Fibroblast of lung (primary cell): ENCODE results near the gene CSNK1E. TPM values are rescaled to one million over a fixed set of nuclear protein-coding genes. Genes with fewer than 3 reads are reported as not detected.
A peak's percentile ranks its signal among the peaks of the same experiment; 100 is the strongest.

ENCODE experiments used
- DNase-seq, 2 donors: peaks; one replicate each; pipeline versions ENCODE4 v3.0.0 to v3.0.0-alpha.2; 2010; ENCODE audit warnings: low read depth in 2 of 2
- H2AFZ ChIP-seq: 2 replicates; pipeline ENCODE4 v1.5.1; 2012; ENCODE audit warnings: low read length, control low read depth, inconsistent platforms
- H3K27ac ChIP-seq: 2 replicates; pipeline ENCODE4 v1.5.1; 2011; ENCODE audit warnings: low read length, control low read depth; ENCODE audit not compliant: insufficient read depth
- H3K27me3 ChIP-seq: 2 replicates; pipeline ENCODE4 v1.5.1; 2011; ENCODE audit warnings: mild to moderate bottlenecking, low read length; ENCODE audit not compliant: control insufficient read depth, insufficient read depth
- H3K36me3 ChIP-seq: 2 replicates; pipeline ENCODE4 v1.5.1; 2011; ENCODE audit warnings: low read length; ENCODE audit not compliant: control insufficient read depth, insufficient read depth
- H3K4me1 ChIP-seq: 2 replicates; pipeline ENCODE4 v1.5.1; 2011; ENCODE audit warnings: low read length; ENCODE audit not compliant: control insufficient read depth, insufficient read depth; ENCODE audit errors: extremely low read depth
- H3K4me2 ChIP-seq: 2 replicates; pipeline ENCODE4 v1.5.1; 2011; ENCODE audit warnings: low read length, control low read depth; ENCODE audit not compliant: insufficient read depth; ENCODE audit errors: extremely low read depth
- H3K4me3 ChIP-seq, 4 experiments: fragments of 200-600 bp in 1 of 4; sonication (generic) in 1 of 4; replicated peaks in 1 of 4; 2 replicates each; pipeline ENCODE4 v1.5.1; 2011 to 2016; ENCODE audit warnings: low read length in 4 of 4, low read depth in 3 of 4, mild to moderate bottlenecking in 3 of 4, control low read depth in 2 of 4, inconsistent platforms in 1 of 4, mixed read lengths in 1 of 4; ENCODE audit not compliant: insufficient read depth in 1 of 4; ENCODE audit errors: control extremely low read depth in 1 of 4
- H3K79me2 ChIP-seq: 2 replicates; pipeline ENCODE4 v1.5.1; 2012; ENCODE audit warnings: mild to moderate bottlenecking, low read length, inconsistent platforms; ENCODE audit not compliant: control insufficient read depth, insufficient read depth
- H3K9ac ChIP-seq: 2 replicates; pipeline ENCODE4 v1.5.1; 2011; ENCODE audit warnings: mild to moderate bottlenecking, low read length, control low read depth; ENCODE audit not compliant: insufficient read depth
- H3K9me3 ChIP-seq: 2 replicates; pipeline ENCODE4 v1.5.1; 2012; ENCODE audit warnings: low read depth, low read length; ENCODE audit not compliant: control insufficient read depth, insufficient read depth
- H4K20me1 ChIP-seq: 2 replicates; pipeline ENCODE4 v1.5.1; 2011; ENCODE audit warnings: low read length; ENCODE audit not compliant: control insufficient read depth, insufficient read depth; ENCODE audit errors: extremely low read depth
- EZH2 ChIP-seq: IDR thresholded peaks from 2 replicates; pipeline ENCODE4 v1.5.1; 2012; ENCODE audit warnings: low read length, control low read depth, mild to moderate bottlenecking; ENCODE audit errors: missing control alignments
- polyA plus RNA-seq, 2 donors: library from polyadenylated mRNA; depleted of rRNA in 1 of 2; stranded (reverse) in 1 of 2; unstranded in 1 of 2; fragments of >200 nt; gene quantifications; 2 replicates each; pipeline ENCODE4 v1.2.1, GENCODE V29; 2011 to 2012; ENCODE audit warnings: missing spikeins in 1 of 2
- total RNA-seq: library from RNA; depleted of rRNA; stranded (reverse); fragments of >200 nt; gene quantifications from 2 replicates; pipeline ENCODE4 v1.2.1, GENCODE V29; 2014
- TF ChIP-seq, protein P1 (sequence below), 2 donors: IDR thresholded peaks in 1 of 2; conservative IDR thresholded peaks in 1 of 2; 1 replicate in 1 of 2; 2 replicates in 1 of 2; pipeline ENCODE4 v1.5.1; 2011 to 2012; ENCODE audit warnings: low read length in 2 of 2, control low read depth in 1 of 2, inconsistent platforms in 1 of 2, low read depth in 1 of 2, mild to moderate bottlenecking in 1 of 2

The CSNK1E gene
- total and polyA plus RNA-seq, 2 donors (not counting 1 experiment from before 2014, with no cell fraction given), result 99.3 to 121 TPM

DNA sequence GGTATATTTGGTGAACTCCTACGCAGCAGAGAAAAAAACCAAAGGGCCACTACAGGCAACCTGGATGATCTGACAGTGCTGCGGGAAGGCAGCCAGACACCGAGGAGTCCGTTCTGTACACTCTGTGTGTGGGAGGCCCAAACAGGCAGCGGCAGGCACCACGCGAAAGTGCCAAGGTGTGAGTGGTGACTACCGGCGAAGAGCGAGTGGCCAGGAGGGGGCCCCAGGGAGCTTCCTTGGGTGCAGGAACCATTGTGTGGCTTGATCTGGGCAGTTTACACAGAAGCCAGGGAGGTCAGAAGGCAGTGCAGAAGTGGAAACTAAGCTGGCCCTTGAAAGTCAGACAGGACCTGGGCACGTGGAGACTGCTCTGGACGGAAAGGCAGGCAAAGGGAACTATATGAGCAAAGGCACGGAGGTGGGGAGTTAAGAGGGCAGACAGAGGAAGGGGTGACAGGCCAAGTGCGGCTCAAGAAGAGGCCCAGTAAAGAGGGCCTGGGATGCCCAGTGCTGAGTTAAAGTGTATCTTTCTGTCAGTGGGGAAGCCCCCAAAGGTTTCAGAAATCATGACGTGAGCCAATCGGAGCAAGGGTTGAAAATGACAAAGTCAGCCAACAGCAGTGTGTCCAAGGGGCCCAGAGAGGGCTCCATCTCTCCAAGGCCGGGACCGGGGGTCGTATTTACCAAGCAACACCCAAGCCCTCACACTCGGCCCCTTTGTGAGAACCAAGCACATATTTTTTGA lies 55.0 kb downstream of the CSNK1E start:
- no peak overlapping the region for H3K9ac ChIP-seq
- H3K4me2 ChIP-seq, result no peak overlapping the region
- no peak overlapping the region for H2AFZ ChIP-seq
- H3K27me3 ChIP-seq, result no peaks in the 10 kb centered on the region
- peaks cover 2% of the 10 kb centered on the region for H3K36me3 ChIP-seq
- H3K4me1 ChIP-seq, result peaks cover 19% of the 10 kb centered on the region
- H3K4me3 ChIP-seq, result no peak overlapping the region
- H3K9me3 ChIP-seq, result no peaks in the 10 kb centered on the region
- H4K20me1 ChIP-seq, result no peaks in the 10 kb centered on the region
- DNase-seq, result peak in 1 of 2 donors; percentile 34
- H3K27ac ChIP-seq, result no peak overlapping the region
- H3K79me2 ChIP-seq, result peaks cover 68% of the 10 kb centered on the region
- TF ChIP-seq, protein P1, sequence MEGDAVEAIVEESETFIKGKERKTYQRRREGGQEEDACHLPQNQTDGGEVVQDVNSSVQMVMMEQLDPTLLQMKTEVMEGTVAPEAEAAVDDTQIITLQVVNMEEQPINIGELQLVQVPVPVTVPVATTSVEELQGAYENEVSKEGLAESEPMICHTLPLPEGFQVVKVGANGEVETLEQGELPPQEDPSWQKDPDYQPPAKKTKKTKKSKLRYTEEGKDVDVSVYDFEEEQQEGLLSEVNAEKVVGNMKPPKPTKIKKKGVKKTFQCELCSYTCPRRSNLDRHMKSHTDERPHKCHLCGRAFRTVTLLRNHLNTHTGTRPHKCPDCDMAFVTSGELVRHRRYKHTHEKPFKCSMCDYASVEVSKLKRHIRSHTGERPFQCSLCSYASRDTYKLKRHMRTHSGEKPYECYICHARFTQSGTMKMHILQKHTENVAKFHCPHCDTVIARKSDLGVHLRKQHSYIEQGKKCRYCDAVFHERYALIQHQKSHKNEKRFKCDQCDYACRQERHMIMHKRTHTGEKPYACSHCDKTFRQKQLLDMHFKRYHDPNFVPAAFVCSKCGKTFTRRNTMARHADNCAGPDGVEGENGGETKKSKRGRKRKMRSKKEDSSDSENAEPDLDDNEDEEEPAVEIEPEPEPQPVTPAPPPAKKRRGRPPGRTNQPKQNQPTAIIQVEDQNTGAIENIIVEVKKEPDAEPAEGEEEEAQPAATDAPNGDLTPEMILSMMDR (conservative IDR thresholded peaks at IDR 0.05 in 1 of 2, IDR thresholded peaks at IDR 0.05 in 1 of 2; ENCODE audit: low read depth in 1 of 2, low read length in 2 of 2), result peak; percentile 31 to 44
- TF ChIP-seq EZH2, result no peak

DNA sequence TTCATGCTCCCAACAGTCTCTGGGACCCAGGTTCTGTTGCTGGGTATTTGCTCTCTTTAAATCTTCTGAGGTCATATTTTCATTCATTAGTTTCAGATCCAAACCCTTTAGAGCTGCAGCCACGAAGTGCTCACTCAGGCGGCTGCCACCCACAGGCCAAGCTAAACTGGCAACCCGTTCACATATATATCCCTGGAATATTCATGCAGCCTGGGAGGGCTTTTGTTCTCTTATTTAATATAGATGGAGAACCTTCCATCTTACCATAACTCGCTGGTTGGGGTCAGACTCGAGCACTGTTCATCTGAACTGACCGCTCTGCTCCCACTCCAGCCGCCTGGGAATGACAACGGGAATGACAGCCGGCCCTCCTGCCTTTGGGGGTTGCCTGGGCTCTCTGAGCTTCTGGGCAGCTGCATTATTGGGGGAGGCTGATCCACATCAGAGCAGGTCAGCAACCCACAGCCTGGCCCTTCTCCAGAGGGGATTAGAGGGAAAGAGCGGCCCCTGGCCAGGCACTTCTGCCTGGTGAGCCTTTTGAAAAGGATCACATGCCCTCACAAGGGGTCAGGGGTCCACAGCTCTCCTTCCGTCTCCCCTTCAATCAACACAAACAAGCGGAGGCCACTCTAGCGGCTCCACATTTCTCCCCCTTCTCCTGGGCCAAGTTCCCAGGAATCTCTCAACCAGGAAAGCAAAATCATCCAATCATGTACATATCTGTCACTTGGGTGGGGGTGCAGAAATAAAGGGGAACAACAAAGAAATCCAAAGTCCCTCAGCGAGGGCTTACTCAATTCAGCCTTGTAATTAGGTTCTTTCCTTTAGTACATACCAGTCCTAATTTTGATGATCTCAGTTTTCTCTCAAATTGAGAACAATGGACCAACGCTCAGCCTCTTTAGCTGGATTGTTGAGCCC lies 56.2 kb downstream of the CSNK1E start:
- no peaks in the 10 kb centered on the region for H3K9me3 ChIP-seq
- H3K27ac ChIP-seq, result peak overlapping the region; percentile 59
- H2AFZ ChIP-seq, result no peak overlapping the region
- peak overlapping the region in 1 of 4 experiments; percentile 37 for H3K4me3 ChIP-seq
- TF ChIP-seq EZH2, result no peak
- TF ChIP-seq, protein P1 (conservative IDR thresholded peaks at IDR 0.05 in 1 of 2, IDR thresholded peaks at IDR 0.05 in 1 of 2; ENCODE audit: low read depth in 1 of 2, low read length in 2 of 2), result peak; percentile 26 to 39
- peaks cover 18% of the 10 kb centered on the region for H3K4me1 ChIP-seq
- H3K27me3 ChIP-seq, result no peaks in the 10 kb centered on the region
- no peak overlapping the region for H3K9ac ChIP-seq
- H4K20me1 ChIP-seq, result no peaks in the 10 kb centered on the region
- DNase-seq, result peak; percentile 18 to 38
- no peaks in the 10 kb centered on the region for H3K36me3 ChIP-seq
- H3K79me2 ChIP-seq, result peaks cover 63% of the 10 kb centered on the region
- H3K4me2 ChIP-seq, result peak overlapping the region; percentile 39

DNA sequence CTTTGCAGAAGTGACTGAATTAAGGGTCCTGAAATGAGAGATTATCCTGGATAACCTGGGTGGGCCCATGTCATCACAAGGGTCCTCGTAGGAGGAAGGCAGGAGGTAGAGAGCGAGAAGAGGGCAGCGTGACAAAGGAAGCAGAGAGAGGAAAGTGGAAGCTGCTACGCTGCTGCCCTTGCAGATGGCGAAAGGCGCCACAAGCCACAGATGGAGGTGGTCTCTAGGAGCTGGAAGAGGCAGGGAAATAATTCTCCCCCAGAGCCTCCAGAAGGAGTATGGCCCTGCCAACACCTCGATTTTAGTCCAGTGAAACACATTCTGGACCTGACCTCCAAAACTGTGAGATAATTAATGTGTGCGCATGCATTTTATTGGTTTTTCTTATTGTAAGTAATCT lies 57.9 kb downstream of the CSNK1E start:
- H3K9ac ChIP-seq, result no peak overlapping the region
- H3K4me3 ChIP-seq, result no peak overlapping the region
- H3K79me2 ChIP-seq, result peaks cover 59% of the 10 kb centered on the region
- H3K36me3 ChIP-seq, result no peaks in the 10 kb centered on the region
- peaks cover 18% of the 10 kb centered on the region for H3K4me1 ChIP-seq
- H3K27me3 ChIP-seq, result no peaks in the 10 kb centered on the region
- H3K4me2 ChIP-seq, result no peak overlapping the region
- no peak overlapping the region for H2AFZ ChIP-seq
- no peak for DNase-seq
- peak overlapping the region; percentile 67 for H3K27ac ChIP-seq
- H3K9me3 ChIP-seq, result no peaks in the 10 kb centered on the region
- no peaks in the 10 kb centered on the region for H4K20me1 ChIP-seq
- TF ChIP-seq EZH2, result no peak
- TF ChIP-seq, protein P1 (conservative IDR thresholded peaks at IDR 0.05 in 1 of 2, IDR thresholded peaks at IDR 0.05 in 1 of 2; ENCODE audit: low read depth in 1 of 2, low read length in 2 of 2), result no peak
